Endothelial cell of umbilical vein (primary cell): ENCODE data around the gene RORB. TPM values are rescaled to one million over a fixed set of nuclear protein-coding genes. Genes with fewer than 3 reads are reported as not detected.

Experiments used
- BruUV-seq: library from RNA; stranded (reverse); fragments of 400-500 nt; replicated peaks from 2 replicates; lab custom pipeline; 2021; lab: Mats Ljungman, UMichigan
- CTCF ChIA-PET: fragments of 300-600, 350-600 bp; sonication (Branson Sonifier 250); formaldehyde crosslinking; loops from one replicate; lab custom pipeline; 2021; ENCODE audit warnings: antibody characterized with exemption, inconsistent platforms; lab: Charles Lee
- POLR2A ChIA-PET: fragments of 300-600, 350-600 bp; sonication (Branson Sonifier 250); formaldehyde crosslinking; loops from one replicate; lab custom pipeline; 2021; ENCODE audit warnings: antibody characterized with exemption, inconsistent platforms; lab: Charles Lee
- DNase-seq: peaks from one replicate; pipeline ENCODE4 v3.0.0-alpha.2; 2011; ENCODE audit warnings: low read depth, low spot score
- FAIRE-seq: peaks from 2 replicates; lab custom pipeline; 2011; peaks lifted over from hg19 to GRCh38; lab: Jason Lieb, UNC
- H2AFZ ChIP-seq: 2 replicates; pipeline ENCODE4 v1.6.0; 2012; ENCODE audit warnings: low read depth, low read length, control low read depth, inconsistent platforms
- H3K27ac ChIP-seq: 2 replicates; pipeline ENCODE4 v1.5.1; 2011; ENCODE audit warnings: low read depth, mild to moderate bottlenecking, control low read depth, low read length, moderate library complexity; ENCODE audit not compliant: insufficient read depth
- H3K27me3 ChIP-seq, 2 experiments: 2 replicates each; pipeline versions ENCODE4 v1.6.0 to v1.6.1; 2011; ENCODE audit warnings: low read length in 2 of 2, mixed read lengths in 1 of 2; ENCODE audit not compliant: control insufficient read depth in 2 of 2, insufficient read depth in 2 of 2
- H3K36me3 ChIP-seq, 2 experiments: 2 replicates in 1 of 2; 3 replicates in 1 of 2; pipeline ENCODE4 v1.5.1; 2011; ENCODE audit warnings: low read length in 2 of 2, mild to moderate bottlenecking in 1 of 2, moderate library complexity in 1 of 2; ENCODE audit not compliant: control insufficient read depth in 2 of 2, insufficient read depth in 2 of 2; ENCODE audit errors: extremely low read depth in 1 of 2
- H3K4me1 ChIP-seq: 3 replicates; pipeline ENCODE4 v1.5.1; 2011; ENCODE audit warnings: mild to moderate bottlenecking, low read length; ENCODE audit not compliant: control insufficient read depth, insufficient read depth; ENCODE audit errors: extremely low read depth
- H3K4me2 ChIP-seq: 2 replicates; pipeline ENCODE4 v1.6.1; 2011; ENCODE audit warnings: low read length, control low read depth, mixed read lengths; ENCODE audit not compliant: insufficient read depth
- H3K4me3 ChIP-seq, 3 experiments: fragments of 200-600 bp in 1 of 3; sonication (generic), shearing (Covaris generic) in 1 of 3; replicated peaks in 1 of 3; 2 replicates each; pipeline ENCODE4 v1.5.1; 2011 to 2016; ENCODE audit warnings: control low read depth in 3 of 3, low read length in 3 of 3, mild to moderate bottlenecking in 2 of 3, inconsistent platforms in 1 of 3, low read depth in 1 of 3, moderate library complexity in 1 of 3; ENCODE audit not compliant: insufficient read depth in 1 of 3
- H3K79me2 ChIP-seq: 2 replicates; pipeline ENCODE4 v1.6.0; 2012; ENCODE audit warnings: low read length, inconsistent platforms; ENCODE audit not compliant: control insufficient read depth, insufficient read depth
- H3K9ac ChIP-seq: replicated peaks from 2 replicates; pipeline ENCODE3; 2011; ENCODE audit warnings: low read length, control low read depth; ENCODE audit not compliant: insufficient read depth; ENCODE audit errors: extremely low read depth
- H3K9me1 ChIP-seq: replicated peaks from 3 replicates; pipeline ENCODE4 v1.6.0; 2011; ENCODE audit warnings: mild to moderate bottlenecking, low read length; ENCODE audit not compliant: control insufficient read depth, insufficient read depth; ENCODE audit errors: extremely low read depth
- H3K9me3 ChIP-seq: replicated peaks from 2 replicates; pipeline ENCODE4 v1.5.1; 2012; ENCODE audit warnings: low read length, inconsistent platforms; ENCODE audit not compliant: control insufficient read depth, insufficient read depth
- H4K20me1 ChIP-seq: replicated peaks from 2 replicates; pipeline ENCODE3; 2011; ENCODE audit warnings: mild to moderate bottlenecking, low read length; ENCODE audit not compliant: control insufficient read depth, insufficient read depth; ENCODE audit errors: extremely low read depth
- EZH2 ChIP-seq: IDR thresholded peaks from 2 replicates; pipeline ENCODE4 v1.6.1; 2012; ENCODE audit warnings: borderline replicate concordance, low read depth, mild to moderate bottlenecking, moderate library complexity, low read length, inconsistent platforms; ENCODE audit not compliant: severe bottlenecking
- FOS ChIP-seq: IDR thresholded peaks from 2 replicates; pipeline ENCODE4 v1.6.1; 2011; ENCODE audit warnings: mild to moderate bottlenecking, low read length, moderate library complexity, borderline replicate concordance; ENCODE audit not compliant: insufficient read depth
- GATA2 ChIP-seq: IDR thresholded peaks from 2 replicates; pipeline ENCODE4 v1.7.0; 2011; ENCODE audit warnings: low read depth, mild to moderate bottlenecking, moderate library complexity, mixed read lengths, low read length; ENCODE audit not compliant: insufficient read length, insufficient read depth
- JUN ChIP-seq: IDR thresholded peaks from 2 replicates; pipeline ENCODE4 v1.6.1; 2011; ENCODE audit warnings: borderline replicate concordance, low read depth; ENCODE audit not compliant: insufficient read length, insufficient read depth
- MYC ChIP-seq: IDR thresholded peaks from one replicate; pipeline ENCODE4 v1.6.1; 2011; ENCODE audit warnings: mild to moderate bottlenecking, low read depth, low read length
- POLR2A ChIP-seq: IDR thresholded peaks from 2 replicates; pipeline ENCODE4 v1.6.1; 2012; ENCODE audit warnings: low read depth, mild to moderate bottlenecking, control low read depth, low read length
- POLR2AphosphoS5 ChIP-seq: IDR thresholded peaks from 2 replicates; pipeline ENCODE4 v1.6.1; 2012; ENCODE audit warnings: low read depth, mild to moderate bottlenecking, control low read depth, low read length, moderate library complexity; ENCODE audit not compliant: insufficient read depth
- dilution Hi-C: fragments of 300-500 bp; cut with MboI; formaldehyde crosslinking; loops from one replicate; pipeline ENCODE4 v1.15.0; 2019; ENCODE audit warnings: low sequenced_read_pairs; ENCODE audit not compliant: extremely low pct_ligation_motif_present
- intact Hi-C: fragments of 100-400 bp; cut with micrococcal nuclease; formaldehyde crosslinking; loops from one replicate; pipeline ENCODE4 v1.10.0; 2022
- polyA plus RNA-seq, 4 experiments: library from polyadenylated mRNA; depleted of rRNA in 3 of 4; stranded (reverse) in 3 of 4; unstranded in 1 of 4; fragments of >200 nt; gene quantifications; 2 replicates each; pipeline versions ENCODE4 v1.2.1 to v1.2.3, GENCODE V29; 2011 to 2012; ENCODE audit warnings: missing spikeins in 1 of 4
- total RNA-seq: library from RNA; stranded (reverse); gene quantifications from 2 replicates; pipeline ENCODE4 v1.2.3, GENCODE V29; 2021
- TF ChIP-seq, protein P1 (sequence below): IDR thresholded peaks from 2 replicates; pipeline ENCODE4 v1.6.1; 2011; ENCODE audit not compliant: insufficient read depth, insufficient read length
- TF ChIP-seq, protein P2 (sequence below), 2 donors: IDR thresholded peaks; 1 replicate in 1 of 2; 2 replicates in 1 of 2; pipeline ENCODE4 v1.5.1; 2011; ENCODE audit warnings: low read length in 2 of 2, mild to moderate bottlenecking in 2 of 2, moderate library complexity in 2 of 2, control low read depth in 1 of 2, inconsistent platforms in 1 of 2, low read depth in 1 of 2; ENCODE audit not compliant: insufficient read depth in 1 of 2; ENCODE audit errors: extremely low read depth in 1 of 2

Gene RORB
- total and polyA plus RNA-seq, 2 donors (not counting 3 experiments of a cell fraction or from before 2014, with no cell fraction given), result not detected

DNA sequence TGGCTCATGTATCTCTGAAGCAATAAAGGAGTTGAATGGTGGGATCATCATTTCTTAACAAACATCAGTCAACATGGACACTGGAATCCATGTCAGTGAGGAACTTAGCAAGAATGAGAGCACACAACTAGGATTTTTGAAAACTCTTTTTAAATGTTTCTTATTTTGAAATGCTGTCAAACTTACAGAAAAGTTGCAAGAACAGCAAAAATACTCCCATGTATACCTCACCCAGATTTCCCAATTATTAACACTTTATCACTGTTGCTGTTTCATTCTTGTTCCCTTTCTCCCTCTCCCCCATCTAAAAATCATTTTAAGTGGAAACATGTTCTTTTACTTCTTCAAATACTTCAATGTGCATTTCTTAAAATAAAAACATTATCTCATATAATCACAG is 65.5 kb downstream of the RORB start:
- no peaks in the 10 kb centered on the region for H3K36me3 ChIP-seq
- H3K79me2 ChIP-seq, result no peaks in the 10 kb centered on the region
- no peak overlapping the region for H3K9ac ChIP-seq
- no peaks in the 10 kb centered on the region for H3K9me3 ChIP-seq
- H4K20me1 ChIP-seq, result no peaks in the 10 kb centered on the region
- H2AFZ ChIP-seq, result no peak overlapping the region
- H3K9me1 ChIP-seq, result no peaks in the 10 kb centered on the region
- no peak for TF ChIP-seq GATA2
- no peak for TF ChIP-seq POLR2AphosphoS5
- TF ChIP-seq FOS, result no peak
- TF ChIP-seq MYC, result no peak
- TF ChIP-seq EZH2, result no peak
- TF ChIP-seq JUN, result no peak
- TF ChIP-seq, protein P1, sequence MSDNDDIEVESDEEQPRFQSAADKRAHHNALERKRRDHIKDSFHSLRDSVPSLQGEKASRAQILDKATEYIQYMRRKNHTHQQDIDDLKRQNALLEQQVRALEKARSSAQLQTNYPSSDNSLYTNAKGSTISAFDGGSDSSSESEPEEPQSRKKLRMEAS, result no peak
- TF ChIP-seq, protein P2, sequence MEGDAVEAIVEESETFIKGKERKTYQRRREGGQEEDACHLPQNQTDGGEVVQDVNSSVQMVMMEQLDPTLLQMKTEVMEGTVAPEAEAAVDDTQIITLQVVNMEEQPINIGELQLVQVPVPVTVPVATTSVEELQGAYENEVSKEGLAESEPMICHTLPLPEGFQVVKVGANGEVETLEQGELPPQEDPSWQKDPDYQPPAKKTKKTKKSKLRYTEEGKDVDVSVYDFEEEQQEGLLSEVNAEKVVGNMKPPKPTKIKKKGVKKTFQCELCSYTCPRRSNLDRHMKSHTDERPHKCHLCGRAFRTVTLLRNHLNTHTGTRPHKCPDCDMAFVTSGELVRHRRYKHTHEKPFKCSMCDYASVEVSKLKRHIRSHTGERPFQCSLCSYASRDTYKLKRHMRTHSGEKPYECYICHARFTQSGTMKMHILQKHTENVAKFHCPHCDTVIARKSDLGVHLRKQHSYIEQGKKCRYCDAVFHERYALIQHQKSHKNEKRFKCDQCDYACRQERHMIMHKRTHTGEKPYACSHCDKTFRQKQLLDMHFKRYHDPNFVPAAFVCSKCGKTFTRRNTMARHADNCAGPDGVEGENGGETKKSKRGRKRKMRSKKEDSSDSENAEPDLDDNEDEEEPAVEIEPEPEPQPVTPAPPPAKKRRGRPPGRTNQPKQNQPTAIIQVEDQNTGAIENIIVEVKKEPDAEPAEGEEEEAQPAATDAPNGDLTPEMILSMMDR (IDR thresholded peaks at IDR 0.05; ENCODE audit: extremely low read depth in 1 of 2, insufficient read depth in 1 of 2, low read depth in 1 of 2, low read length in 2 of 2), result no peak
- no peak for TF ChIP-seq POLR2A
- H3K4me2 ChIP-seq, result no peak overlapping the region
- ChIA-PET POLR2A (no interaction called here), CTCF (no interaction called here)
- dilution Hi-C loops (no loop called here), intact Hi-C loops (no loop called here)
- no TSS peak for BruUV-seq
- no peak overlapping the region for H3K27ac ChIP-seq
- FAIRE-seq, result no peak
- no peak overlapping the region for H3K4me3 ChIP-seq
- DNase-seq, result no peak
- no peaks in the 10 kb centered on the region for H3K27me3 ChIP-seq
- H3K4me1 ChIP-seq, result no peaks in the 10 kb centered on the region
